Endodermal cell (in vitro differentiated cells): ENCODE data around the gene MEIKIN. TPM values are rescaled to one million over a fixed set of nuclear protein-coding genes. Genes with fewer than 3 reads are reported as not detected.

ENCODE experiments used
- DNase-seq: peaks from one replicate; pipeline ENCODE4 v3.0.0-alpha.2; 2017
- H3K27ac ChIP-seq: 2 replicates; pipeline ENCODE4 v1.5.1; 2013; ENCODE audit warnings: mild to moderate bottlenecking, low read depth, low read length, moderate library complexity
- H3K27me3 ChIP-seq: 2 replicates; pipeline ENCODE4 v1.6.1; 2013; ENCODE audit warnings: mild to moderate bottlenecking, low read length, moderate library complexity; ENCODE audit not compliant: insufficient read depth, control insufficient read depth, poor library complexity, severe bottlenecking
- H3K36me3 ChIP-seq: 2 replicates; pipeline ENCODE4 v1.7.0; 2013; ENCODE audit warnings: mild to moderate bottlenecking, low read length, moderate library complexity; ENCODE audit not compliant: control insufficient read depth, insufficient read depth
- H3K4me1 ChIP-seq: one replicate; pipeline ENCODE4 v1.7.0; 2013; ENCODE audit warnings: low read length; ENCODE audit not compliant: control insufficient read depth, insufficient read depth
- H3K4me3 ChIP-seq: 2 replicates; pipeline ENCODE4 v1.5.1; 2013; ENCODE audit warnings: mild to moderate bottlenecking, low read length, moderate library complexity
- H3K9ac ChIP-seq: 2 replicates; pipeline ENCODE4 v1.6.1; 2013; ENCODE audit warnings: mild to moderate bottlenecking, low read length, moderate library complexity; ENCODE audit not compliant: poor library complexity, severe bottlenecking; ENCODE audit errors: extremely low read depth
- H3K9me3 ChIP-seq: 2 replicates; pipeline ENCODE4 v1.6.1; 2013; ENCODE audit warnings: mild to moderate bottlenecking, low read length, moderate library complexity; ENCODE audit not compliant: control insufficient read depth
- H3K27ac Mint-ChIP-seq: 2 replicates; pipeline ENCODE4 v1.8.0; 2020; ENCODE audit warnings: mixed read lengths
- H3K27me3 Mint-ChIP-seq: 2 replicates; pipeline ENCODE4 v1.8.0; 2021; ENCODE audit warnings: mild to moderate bottlenecking, mixed read lengths; ENCODE audit not compliant: insufficient read depth
- H3K36me3 Mint-ChIP-seq: 2 replicates; pipeline ENCODE4 v1.8.0; 2020; ENCODE audit warnings: low read depth, mixed read lengths
- H3K4me1 Mint-ChIP-seq: 2 replicates; pipeline ENCODE4 v1.8.0; 2020; ENCODE audit warnings: mixed read lengths
- H3K4me3 Mint-ChIP-seq: 2 replicates; pipeline ENCODE4 v1.8.0; 2020; ENCODE audit warnings: mild to moderate bottlenecking, moderate library complexity, mixed read lengths
- H3K9me3 Mint-ChIP-seq: 2 replicates; pipeline ENCODE4 v1.8.0; 2020; ENCODE audit warnings: mild to moderate bottlenecking, mixed read lengths
- WGBS, 2 experiments: methylation state at CpG; one replicate each; pipeline versions ENCODE4 v1.1.5 to v1.1.7; 2013; ENCODE audit warnings: missing lambda C conversion rate in 2 of 2, mixed read lengths in 1 of 2; ENCODE audit not compliant: insufficient coverage in 1 of 2, insufficient read length in 1 of 2; 5-methylcytosine and 5-hydroxymethylcytosine counted together
- total RNA-seq, 2 donors: library from RNA; stranded (reverse); fragmentation: NEBNext Ultra II Directional in 1 of 2; extraction: Animal tissue kit (Norgen Biotek cat#: 25700) in 1 of 2; gene quantifications; 2 replicates in 1 of 2; 3 replicates in 1 of 2; pipeline ENCODE4 v1.2.1, GENCODE V29; 2021
- TF ChIP-seq, protein P1 (sequence below): fragments of 200-600 bp; sonication (generic); conservative IDR thresholded peaks from 2 replicates; pipeline ENCODE4 v1.5.0; 2021; ENCODE audit warnings: antibody characterized with exemption, mild to moderate bottlenecking

The MEIKIN gene
- total RNA-seq, 2 donors from 2014 or later = not detected

DNA sequence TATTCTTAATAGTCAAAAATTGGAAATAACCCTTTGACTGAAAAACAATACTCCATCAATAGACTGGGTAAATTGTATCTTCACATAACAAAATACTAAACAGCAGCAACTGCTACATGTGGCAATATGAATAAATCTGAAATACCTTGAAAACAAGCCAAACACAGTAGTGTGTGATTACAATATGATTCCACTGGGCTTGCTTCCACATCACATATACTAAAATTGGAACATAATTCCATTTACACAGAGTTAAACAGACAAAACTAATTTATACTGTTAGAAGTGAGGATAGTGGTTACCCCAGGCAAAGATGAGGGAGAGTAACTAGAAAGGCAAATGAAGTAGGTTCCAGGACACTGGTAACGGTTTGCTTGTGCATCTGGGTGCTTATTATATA is 169.0 kb downstream of the MEIKIN start:
- Mint-ChIP-seq H3K9me3 (no peaks in the 10 kb centered on the region), H3K27ac (no peak overlapping the region), H3K4me3 (no peak overlapping the region), H3K36me3 (peaks cover 4% of the 10 kb centered on the region), H3K4me1 (peaks cover 2% of the 10 kb centered on the region), H3K27me3 (no peaks in the 10 kb centered on the region)
- Histone ChIP-seq H3K4me3 (no peak overlapping the region), H3K9ac (no peak overlapping the region), H3K9me3 (no peaks in the 10 kb centered on the region), H3K27ac (no peak overlapping the region), H3K4me1 (no peaks in the 10 kb centered on the region), H3K27me3 (no peaks in the 10 kb centered on the region), H3K36me3 (no peaks in the 10 kb centered on the region)
- TF ChIP-seq, protein P1, sequence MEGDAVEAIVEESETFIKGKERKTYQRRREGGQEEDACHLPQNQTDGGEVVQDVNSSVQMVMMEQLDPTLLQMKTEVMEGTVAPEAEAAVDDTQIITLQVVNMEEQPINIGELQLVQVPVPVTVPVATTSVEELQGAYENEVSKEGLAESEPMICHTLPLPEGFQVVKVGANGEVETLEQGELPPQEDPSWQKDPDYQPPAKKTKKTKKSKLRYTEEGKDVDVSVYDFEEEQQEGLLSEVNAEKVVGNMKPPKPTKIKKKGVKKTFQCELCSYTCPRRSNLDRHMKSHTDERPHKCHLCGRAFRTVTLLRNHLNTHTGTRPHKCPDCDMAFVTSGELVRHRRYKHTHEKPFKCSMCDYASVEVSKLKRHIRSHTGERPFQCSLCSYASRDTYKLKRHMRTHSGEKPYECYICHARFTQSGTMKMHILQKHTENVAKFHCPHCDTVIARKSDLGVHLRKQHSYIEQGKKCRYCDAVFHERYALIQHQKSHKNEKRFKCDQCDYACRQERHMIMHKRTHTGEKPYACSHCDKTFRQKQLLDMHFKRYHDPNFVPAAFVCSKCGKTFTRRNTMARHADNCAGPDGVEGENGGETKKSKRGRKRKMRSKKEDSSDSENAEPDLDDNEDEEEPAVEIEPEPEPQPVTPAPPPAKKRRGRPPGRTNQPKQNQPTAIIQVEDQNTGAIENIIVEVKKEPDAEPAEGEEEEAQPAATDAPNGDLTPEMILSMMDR = no peak
- no peak for DNase-seq
- WGBS, 2 experiments = 100% methylated on average over 1 of the region's 1 CpG; no CpG with 5 or more reads in 1 of the 2 experiments

GRCh38 chr5:131774652-131775367 is 170.7 kb downstream of the MEIKIN start:
- no peaks in the 10 kb centered on the region for H3K36me3 ChIP-seq
- Mint-ChIP-seq H3K4me3 (no peak overlapping the region), H3K4me1 (peaks cover 2% of the 10 kb centered on the region), H3K36me3 (peaks cover 3% of the 10 kb centered on the region), H3K27me3 (no peaks in the 10 kb centered on the region), H3K27ac (no peak overlapping the region), H3K9me3 (no peaks in the 10 kb centered on the region)
- H3K27me3 ChIP-seq = no peaks in the 10 kb centered on the region
- H3K4me1 ChIP-seq = no peaks in the 10 kb centered on the region
- TF ChIP-seq, protein P1 = no peak
- H3K9me3 ChIP-seq = no peaks in the 10 kb centered on the region
- H3K27ac ChIP-seq = no peak overlapping the region
- H3K4me3 ChIP-seq = no peak overlapping the region
- WGBS, 2 experiments = 99% methylated on average over 4 of the region's 4 CpGs; no CpG with 5 or more reads in 1 of the 2 experiments
- DNase-seq = no peak
- H3K9ac ChIP-seq = no peak overlapping the region

GRCh38 chr5:131773805-131774204 is 171.7 kb downstream of the MEIKIN start:
- H3K9me3 Mint-ChIP-seq = no peaks in the 10 kb centered on the region
- 92 to 97% methylated on average over 2 of the region's 2 CpGs for WGBS, 2 experiments

More at GRCh38 chr5:131773805-131774204, 171.7 kb downstream of the MEIKIN start:
- Histone ChIP-seq H3K27ac (no peak overlapping the region), H3K9me3 (no peaks in the 10 kb centered on the region), H3K9ac (no peak overlapping the region), H3K27me3 (no peaks in the 10 kb centered on the region), H3K4me3 (no peak overlapping the region), H3K4me1 (no peaks in the 10 kb centered on the region), H3K36me3 (no peaks in the 10 kb centered on the region)
- Mint-ChIP-seq H3K27me3 (no peaks in the 10 kb centered on the region), H3K4me1 (peaks cover 2% of the 10 kb centered on the region), H3K27ac (no peak overlapping the region), H3K4me3 (no peak overlapping the region), H3K36me3 (peaks cover 3% of the 10 kb centered on the region)
- TF ChIP-seq, protein P1 = no peak
- DNase-seq = no peak
